HCT116 (cell line): Measurements from ENCODE around the gene ING3. TPM values are rescaled to one million over a fixed set of nuclear protein-coding genes. Genes with fewer than 3 reads are reported as not detected.

Experiments
- ATAC-seq: fragments of 200-7000 bp; cut with Tn5 transposase; 2 replicates; pipeline ENCODE4 v1.9.1; 2020; ENCODE audit warnings: mild to moderate bottlenecking, moderate library complexity
- BruUV-seq: library from RNA; stranded (reverse); fragments of 400-500 nt; replicated peaks from 2 replicates; lab custom pipeline; 2021; lab: Mats Ljungman, UMichigan
- CTCF ChIA-PET: fragments of 300-600 bp; sonication (Branson Sonifier 250); formaldehyde crosslinking; loops from one replicate; lab custom pipeline; 2021; ENCODE audit warnings: antibody characterized with exemption; lab: Charles Lee
- POLR2A ChIA-PET: fragments of 300-600, 350-600 bp; sonication (Branson Sonifier 250); formaldehyde crosslinking; loops from one replicate; lab custom pipeline; 2021; ENCODE audit warnings: antibody characterized with exemption; lab: Charles Lee
- RAD21 ChIA-PET, 2 experiments: fragments of 300-600 bp; sonication (Branson Sonifier 250); formaldehyde crosslinking; loops; one replicate each; lab custom pipeline; 2023; ENCODE audit warnings: low total read pairs in 2 of 2; ENCODE audit not compliant: uncharacterized antibody in 2 of 2, unreplicated experiment in 2 of 2, low non-redundant PET in 1 of 2; lab: Charles Lee
- DNase-seq: peaks from one replicate; pipeline ENCODE4 v3.0.0-alpha.2; 2010; ENCODE audit warnings: low read depth, low spot score
- H2AFZ ChIP-seq: fragments of 200-600 bp; shearing (Covaris generic), sonication (generic); 2 replicates; pipeline ENCODE4 v1.6.1; 2017; ENCODE audit warnings: low read depth, mixed run types, mixed read lengths, antibody characterized with exemption, low read length; ENCODE audit not compliant: poor library complexity, severe bottlenecking
- H3K27ac ChIP-seq: 2 replicates; pipeline ENCODE4 v1.5.1; 2012; ENCODE audit warnings: low read depth, low read length
- H3K27me3 ChIP-seq: fragments of 200-600 bp; sonication (generic); 2 replicates; pipeline ENCODE4 v1.6.1; 2016; ENCODE audit warnings: mixed run types, low read length, mixed read lengths; ENCODE audit not compliant: insufficient read depth
- H3K36me3 ChIP-seq, 2 experiments: fragments of 200-500 bp in 1 of 2; fragments of 200-600 bp in 1 of 2; sonication (Bioruptor generic) in 1 of 2; sonication (generic) in 1 of 2; 2 replicates each; pipeline versions ENCODE4 v1.5.1 to v1.6.1; 2014 to 2016; ENCODE audit warnings: low read length in 2 of 2, inconsistent platforms in 1 of 2, mixed read lengths in 1 of 2, mixed run types in 1 of 2; ENCODE audit not compliant: insufficient read depth in 2 of 2, control insufficient read depth in 1 of 2
- H3K4me1 ChIP-seq, 2 experiments: fragments of 200-600 bp in 1 of 2; sonication (generic) in 1 of 2; 2 replicates each; pipeline versions ENCODE4 v1.5.1 to v1.6.1; 2012 to 2017; ENCODE audit warnings: low read length in 2 of 2, inconsistent platforms in 1 of 2, mild to moderate bottlenecking in 1 of 2, mixed read lengths in 1 of 2, mixed run types in 1 of 2, moderate library complexity in 1 of 2; ENCODE audit not compliant: insufficient read depth in 2 of 2, control insufficient read depth in 1 of 2
- H3K4me2 ChIP-seq: fragments of 200-600 bp; sonication (generic); 2 replicates; pipeline ENCODE4 v1.6.1; 2017; ENCODE audit warnings: mixed run types, low read length, mixed read lengths
- H3K4me3 ChIP-seq, 2 experiments: fragments of 200-600 bp in 1 of 2; sonication (generic) in 1 of 2; replicated peaks in 1 of 2; 2 replicates each; pipeline ENCODE4 v1.5.1; 2011 to 2016; ENCODE audit warnings: low read length in 2 of 2, control low read depth in 1 of 2, low read depth in 1 of 2, mild to moderate bottlenecking in 1 of 2, mixed read lengths in 1 of 2, mixed run types in 1 of 2
- H3K79me2 ChIP-seq: fragments of 200-600 bp; sonication (generic); 2 replicates; pipeline ENCODE4 v1.6.1; 2017; ENCODE audit warnings: mild to moderate bottlenecking, mixed run types, low read length, moderate library complexity, mixed read lengths; ENCODE audit not compliant: insufficient read depth
- H3K9ac ChIP-seq: fragments of 200-600 bp; sonication (generic); 2 replicates; pipeline ENCODE4 v1.6.1; 2016; ENCODE audit warnings: low read length, mixed read lengths
- H3K9me2 ChIP-seq: fragments of 200-600 bp; sonication (generic), shearing (Covaris generic); 2 replicates; pipeline ENCODE4 v1.6.1; 2017; ENCODE audit warnings: mixed run types, mild to moderate bottlenecking, moderate library complexity; ENCODE audit not compliant: insufficient read depth
- H3K9me3 ChIP-seq, 2 experiments: fragments of 200-500 bp in 1 of 2; fragments of 200-600 bp in 1 of 2; sonication (Bioruptor generic) in 1 of 2; sonication (generic) in 1 of 2; 2 replicates each; pipeline ENCODE4 v1.6.1; 2014 to 2017; ENCODE audit warnings: low read length in 2 of 2, mixed read lengths in 2 of 2, inconsistent platforms in 1 of 2, low read depth in 1 of 2, mild to moderate bottlenecking in 1 of 2, mixed run types in 1 of 2, moderate library complexity in 1 of 2; ENCODE audit not compliant: control insufficient read depth in 1 of 2, insufficient read depth in 1 of 2
- H4K20me1 ChIP-seq: fragments of 200-600 bp; sonication (generic), shearing (Covaris generic); 2 replicates; pipeline ENCODE4 v1.6.1; 2017; ENCODE audit warnings: mixed run types, mild to moderate bottlenecking, moderate library complexity; ENCODE audit not compliant: insufficient read depth
- CBX3 ChIP-seq: IDR thresholded peaks from 2 replicates; pipeline ENCODE4 v1.6.1; 2012; ENCODE audit warnings: low read depth
- CEBPB ChIP-seq: IDR thresholded peaks from 2 replicates; pipeline ENCODE4 v1.6.1; 2012; ENCODE audit warnings: low read depth
- EGR1 ChIP-seq: IDR thresholded peaks from 2 replicates; pipeline ENCODE4 v1.6.1; 2012; ENCODE audit warnings: low read depth
- ELF1 ChIP-seq: IDR thresholded peaks from 2 replicates; pipeline ENCODE4 v1.6.1; 2012; ENCODE audit warnings: low read depth, borderline replicate concordance
- EZH2 ChIP-seq: fragments of 200-600 bp; sonication (generic); IDR thresholded peaks from 2 replicates; pipeline ENCODE4 v1.6.1; 2017; ENCODE audit warnings: antibody characterized with exemption, mixed run types
- FOSL1 ChIP-seq: IDR thresholded peaks from 2 replicates; pipeline ENCODE4 v1.6.1; 2012; ENCODE audit warnings: low read depth
- JUND ChIP-seq: IDR thresholded peaks from 2 replicates; pipeline ENCODE4 v1.6.1; 2012
- MAX ChIP-seq: IDR thresholded peaks from 2 replicates; pipeline ENCODE4 v1.6.1; 2012
- POLR2A ChIP-seq: IDR thresholded peaks from 2 replicates; pipeline ENCODE4 v1.7.0; 2011; ENCODE audit warnings: borderline replicate concordance; ENCODE audit not compliant: insufficient read depth, insufficient read length; ENCODE audit errors: extremely low read depth
- POLR2AphosphoS5 ChIP-seq: IDR thresholded peaks from 2 replicates; pipeline ENCODE4 v1.6.1; 2011; ENCODE audit warnings: mild to moderate bottlenecking, low read depth, low read length, moderate library complexity
- RAD21 ChIP-seq: IDR thresholded peaks from 2 replicates; pipeline ENCODE4 v1.6.1; 2012; ENCODE audit warnings: low read depth, mild to moderate bottlenecking
- REST ChIP-seq: IDR thresholded peaks from 2 replicates; pipeline ENCODE4 v1.6.1; 2012; ENCODE audit warnings: low read depth
- SIN3A ChIP-seq: IDR thresholded peaks from 2 replicates; pipeline ENCODE4 v1.6.1; 2012; ENCODE audit warnings: low read depth
- SRF ChIP-seq: IDR thresholded peaks from 2 replicates; pipeline ENCODE4 v1.6.1; 2012; ENCODE audit warnings: low read depth
- TCF7L2 ChIP-seq: IDR thresholded peaks from 2 replicates; pipeline ENCODE4 v1.7.0; 2011; ENCODE audit warnings: borderline replicate concordance, inconsistent platforms; ENCODE audit not compliant: insufficient read depth, insufficient read length; ENCODE audit errors: extremely low read depth
- YY1 ChIP-seq: IDR thresholded peaks from 2 replicates; pipeline ENCODE4 v1.6.1; 2011; ENCODE audit warnings: low read length, low read depth, moderate library complexity, mild to moderate bottlenecking; ENCODE audit not compliant: insufficient replicate concordance; ENCODE audit errors: extremely low read depth
- ZFX ChIP-seq: fragments of 450-650 bp; IDR thresholded peaks from 2 replicates; pipeline ENCODE4 v1.6.1; 2017
- ZNF274 ChIP-seq: fragments of 200-500 bp; sonication (Bioruptor generic); IDR thresholded peaks from 2 replicates; pipeline ENCODE4 v1.6.1; 2014; ENCODE audit warnings: mild to moderate bottlenecking, low read depth, low read length, inconsistent platforms
- intact Hi-C: fragments of 100-400 bp; cut with micrococcal nuclease; formaldehyde crosslinking; loops from 2 replicates; pipeline ENCODE4 v1.10.0; 2022
- total RNA-seq: library from RNA; stranded (reverse); gene quantifications from one replicate; pipeline ENCODE4 v1.2.1, GENCODE V29; 2021; ENCODE audit not compliant: unreplicated experiment
- TF ChIP-seq, protein P1 (sequence below): IDR thresholded peaks from 2 replicates; pipeline ENCODE4 v1.6.1; 2012
- TF ChIP-seq, protein P2 (sequence below): IDR thresholded peaks from 2 replicates; pipeline ENCODE4 v1.6.1; 2011; ENCODE audit warnings: mild to moderate bottlenecking, low read length, moderate library complexity; ENCODE audit not compliant: insufficient replicate concordance; ENCODE audit errors: extremely low read depth

ING3 gene
- total RNA-seq, 1 experiment from 2014 or later: 16.2 TPM

- intact Hi-C loops: no loop called here
Measured at GRCh38 chr7:120920034-120920433, 30.5 kb upstream of the ING3 start.

More at GRCh38 chr7:120920034-120920433, 30.5 kb upstream of the ING3 start:
- H4K20me1 ChIP-seq: no peaks in the 10 kb centered on the region
- no peaks in the 10 kb centered on the region for H3K79me2 ChIP-seq
- ChIA-PET RAD21 (no interaction called here), POLR2A (no interaction called here), CTCF (no interaction called here)
- no peaks in the 10 kb centered on the region for H3K9me2 ChIP-seq
- H3K4me2 ChIP-seq: no peak overlapping the region
- no peaks in the 10 kb centered on the region for H3K4me1 ChIP-seq
- H3K9ac ChIP-seq: no peak overlapping the region
- H3K36me3 ChIP-seq: no peaks in the 10 kb centered on the region
- no peak for DNase-seq
- no peak overlapping the region for H2AFZ ChIP-seq
- no peak overlapping the region for H3K4me3 ChIP-seq
- no TSS peak for BruUV-seq
- no peak overlapping the region for H3K27ac ChIP-seq
- no peak for TF ChIP-seq YY1
- TF ChIP-seq SRF: no peak
- TF ChIP-seq POLR2AphosphoS5: no peak
- TF ChIP-seq ELF1: no peak
- TF ChIP-seq FOSL1: no peak
- TF ChIP-seq ZNF274: no peak
- TF ChIP-seq EGR1: no peak
- TF ChIP-seq JUND: no peak
- TF ChIP-seq, protein P1, sequence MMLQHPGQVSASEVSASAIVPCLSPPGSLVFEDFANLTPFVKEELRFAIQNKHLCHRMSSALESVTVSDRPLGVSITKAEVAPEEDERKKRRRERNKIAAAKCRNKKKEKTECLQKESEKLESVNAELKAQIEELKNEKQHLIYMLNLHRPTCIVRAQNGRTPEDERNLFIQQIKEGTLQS: no peak
- TF ChIP-seq SIN3A: no peak
- TF ChIP-seq TCF7L2: no peak
- TF ChIP-seq CBX3: no peak
- TF ChIP-seq CEBPB: no peak
- TF ChIP-seq, protein P2, sequence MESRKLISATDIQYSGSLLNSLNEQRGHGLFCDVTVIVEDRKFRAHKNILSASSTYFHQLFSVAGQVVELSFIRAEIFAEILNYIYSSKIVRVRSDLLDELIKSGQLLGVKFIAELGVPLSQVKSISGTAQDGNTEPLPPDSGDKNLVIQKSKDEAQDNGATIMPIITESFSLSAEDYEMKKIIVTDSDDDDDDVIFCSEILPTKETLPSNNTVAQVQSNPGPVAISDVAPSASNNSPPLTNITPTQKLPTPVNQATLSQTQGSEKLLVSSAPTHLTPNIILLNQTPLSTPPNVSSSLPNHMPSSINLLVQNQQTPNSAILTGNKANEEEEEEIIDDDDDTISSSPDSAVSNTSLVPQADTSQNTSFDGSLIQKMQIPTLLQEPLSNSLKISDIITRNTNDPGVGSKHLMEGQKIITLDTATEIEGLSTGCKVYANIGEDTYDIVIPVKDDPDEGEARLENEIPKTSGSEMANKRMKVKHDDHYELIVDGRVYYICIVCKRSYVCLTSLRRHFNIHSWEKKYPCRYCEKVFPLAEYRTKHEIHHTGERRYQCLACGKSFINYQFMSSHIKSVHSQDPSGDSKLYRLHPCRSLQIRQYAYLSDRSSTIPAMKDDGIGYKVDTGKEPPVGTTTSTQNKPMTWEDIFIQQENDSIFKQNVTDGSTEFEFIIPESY: no peak
- no peak for TF ChIP-seq MAX
- no peak for TF ChIP-seq RAD21
- no peak for TF ChIP-seq POLR2A
- TF ChIP-seq REST: no peak
- TF ChIP-seq EZH2: no peak
- TF ChIP-seq ZFX: no peak
- no peaks in the 10 kb centered on the region for H3K9me3 ChIP-seq
- no peak for ATAC-seq
- no peaks in the 10 kb centered on the region for H3K27me3 ChIP-seq
